Measurements from ENCODE around the gene CLRN1.

CLRN1 gene

DNA sequence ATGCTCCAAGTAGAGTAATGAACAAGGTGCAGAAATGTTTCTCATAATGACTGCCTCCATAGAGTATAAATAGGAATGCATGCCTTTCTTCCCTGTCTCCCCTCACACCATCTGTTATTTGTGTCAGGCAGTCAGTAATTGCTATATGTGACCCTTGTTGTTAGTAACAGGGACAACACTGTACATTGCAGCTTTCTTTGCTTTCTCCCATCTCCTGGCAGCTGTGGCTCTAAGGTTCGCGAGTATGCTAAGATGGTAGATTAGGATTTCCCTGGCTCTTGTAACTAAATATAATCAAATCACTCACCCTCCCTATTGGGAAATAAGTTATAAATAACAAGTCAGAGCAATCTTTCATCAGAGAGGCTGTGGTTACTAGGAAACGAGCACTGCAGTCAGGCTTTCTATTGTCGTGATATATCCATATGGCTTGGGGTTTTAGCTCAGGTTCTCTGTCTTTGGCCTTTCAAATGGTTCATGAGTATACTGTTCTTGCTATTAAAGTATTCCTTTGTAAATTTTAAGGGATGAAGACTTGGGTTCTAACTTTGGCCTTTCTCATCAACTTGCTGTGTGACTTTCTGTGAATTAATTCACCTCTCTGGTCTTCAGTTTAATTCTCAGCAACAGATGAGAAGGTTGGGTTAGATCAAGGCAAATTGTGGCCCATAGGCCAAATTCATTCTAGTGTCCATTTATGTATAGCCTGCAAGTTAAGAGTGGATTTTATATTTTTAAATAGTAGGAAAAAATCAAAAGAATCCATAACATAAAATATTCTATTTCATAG is 59.2 kb downstream of the CLRN1 start:
- Histone ChIP-seq H3K27ac (ENCODE audit: low read length) (no peak overlapping the region), H3K9me2 (replicated peaks; ENCODE audit: insufficient read depth, low read length) (no peaks in the 10 kb centered on the region), H3K9ac (ENCODE audit: low read length) (no peak overlapping the region), H3K27me3 (replicated peaks; ENCODE audit: insufficient read depth, low read length) (no peaks in the 10 kb centered on the region), H3K4me3 (ENCODE audit: low read length) (no peak overlapping the region), H3K4me1 (ENCODE audit: low read length) (no peaks in the 10 kb centered on the region), H3K79me2 (ENCODE audit: low read length) (no peaks in the 10 kb centered on the region), H4K20me1 (ENCODE audit: insufficient read depth, low read length) (no peaks in the 10 kb centered on the region), H3F3A (ENCODE audit: insufficient read depth, low read length) (no peaks in the 10 kb centered on the region), H3K4me2 (ENCODE audit: low read depth, low read length) (no peak overlapping the region), H3K36me3 (replicated peaks; ENCODE audit: insufficient read depth, low read length) (no peaks in the 10 kb centered on the region), H2AFZ (ENCODE audit: low read length) (no peak overlapping the region), H3K9me3 (replicated peaks; ENCODE audit: insufficient read depth, low read length) (no peaks in the 10 kb centered on the region)
- TF ChIP-seq, protein P1, sequence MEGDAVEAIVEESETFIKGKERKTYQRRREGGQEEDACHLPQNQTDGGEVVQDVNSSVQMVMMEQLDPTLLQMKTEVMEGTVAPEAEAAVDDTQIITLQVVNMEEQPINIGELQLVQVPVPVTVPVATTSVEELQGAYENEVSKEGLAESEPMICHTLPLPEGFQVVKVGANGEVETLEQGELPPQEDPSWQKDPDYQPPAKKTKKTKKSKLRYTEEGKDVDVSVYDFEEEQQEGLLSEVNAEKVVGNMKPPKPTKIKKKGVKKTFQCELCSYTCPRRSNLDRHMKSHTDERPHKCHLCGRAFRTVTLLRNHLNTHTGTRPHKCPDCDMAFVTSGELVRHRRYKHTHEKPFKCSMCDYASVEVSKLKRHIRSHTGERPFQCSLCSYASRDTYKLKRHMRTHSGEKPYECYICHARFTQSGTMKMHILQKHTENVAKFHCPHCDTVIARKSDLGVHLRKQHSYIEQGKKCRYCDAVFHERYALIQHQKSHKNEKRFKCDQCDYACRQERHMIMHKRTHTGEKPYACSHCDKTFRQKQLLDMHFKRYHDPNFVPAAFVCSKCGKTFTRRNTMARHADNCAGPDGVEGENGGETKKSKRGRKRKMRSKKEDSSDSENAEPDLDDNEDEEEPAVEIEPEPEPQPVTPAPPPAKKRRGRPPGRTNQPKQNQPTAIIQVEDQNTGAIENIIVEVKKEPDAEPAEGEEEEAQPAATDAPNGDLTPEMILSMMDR (IDR thresholded peaks at IDR 0.05; ENCODE audit: low read length): no peak
- no peak for TF ChIP-seq EZH2phosphoT487 (IDR thresholded peaks at IDR 0.05; ENCODE audit: low read length)
- TF ChIP-seq EZH2 (optimal IDR thresholded peaks at IDR 0.05; ENCODE audit: low read depth, low read length): no peak
- no peak for DNase-seq

DNA sequence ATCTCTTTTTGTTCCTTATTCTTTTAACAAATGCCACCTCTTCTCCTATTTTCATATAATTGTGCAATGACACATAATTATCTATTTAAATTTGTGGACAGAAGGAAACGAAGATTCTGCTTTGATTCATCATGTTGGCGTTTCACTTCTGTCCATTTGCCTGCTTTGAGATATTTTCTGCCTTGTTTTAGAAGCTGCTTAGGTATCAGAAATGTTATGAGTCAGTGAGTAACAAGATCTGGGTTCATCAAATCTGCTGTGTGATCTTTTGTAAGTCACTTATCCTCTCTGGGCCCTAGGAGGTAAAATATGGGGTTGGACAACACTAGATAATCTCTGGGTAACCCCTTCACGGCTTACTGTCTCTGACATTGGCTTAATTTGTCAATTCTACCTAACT is 60.0 kb downstream of the CLRN1 start:
- H3K79me2 ChIP-seq (ENCODE audit: low read length): no peaks in the 10 kb centered on the region

DNA sequence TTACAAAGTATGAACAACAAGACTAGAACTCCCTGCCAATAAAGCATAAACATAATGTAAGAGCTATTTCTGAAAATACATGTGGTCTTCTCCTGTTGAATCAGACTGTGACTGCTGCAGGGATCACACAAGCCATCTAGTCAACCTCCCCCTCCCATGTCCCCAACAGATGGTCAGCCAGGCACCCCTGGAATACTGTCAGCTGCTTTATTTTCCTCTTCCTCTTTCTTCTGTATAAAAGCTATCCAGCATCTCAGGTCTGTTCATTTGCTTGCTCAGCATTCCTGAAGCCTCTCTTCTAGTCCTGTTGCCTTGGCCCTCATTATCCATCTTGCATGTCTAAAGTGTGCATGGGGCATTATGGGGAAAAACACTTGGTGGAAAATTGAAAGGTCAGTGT is 60.8 kb downstream of the CLRN1 start:
- Histone ChIP-seq H3K9me2 (replicated peaks; ENCODE audit: insufficient read depth, low read length) (no peaks in the 10 kb centered on the region), H3K27ac (ENCODE audit: low read length) (no peak overlapping the region), H3K9ac (ENCODE audit: low read length) (no peak overlapping the region), H3K4me1 (ENCODE audit: low read length) (no peaks in the 10 kb centered on the region), H3K4me3 (ENCODE audit: low read length) (no peak overlapping the region), H3K4me2 (ENCODE audit: low read depth, low read length) (no peak overlapping the region), H3K27me3 (replicated peaks; ENCODE audit: insufficient read depth, low read length) (no peaks in the 10 kb centered on the region), H3K36me3 (replicated peaks; ENCODE audit: insufficient read depth, low read length) (no peaks in the 10 kb centered on the region), H3K9me3 (replicated peaks; ENCODE audit: insufficient read depth, low read length) (no peaks in the 10 kb centered on the region), H2AFZ (ENCODE audit: low read length) (no peak overlapping the region), H3K79me2 (ENCODE audit: low read length) (no peaks in the 10 kb centered on the region), H4K20me1 (ENCODE audit: insufficient read depth, low read length) (no peaks in the 10 kb centered on the region), H3F3A (ENCODE audit: insufficient read depth, low read length) (no peaks in the 10 kb centered on the region)
- no peak for TF ChIP-seq EZH2 (optimal IDR thresholded peaks at IDR 0.05; ENCODE audit: low read depth, low read length)
- TF ChIP-seq EZH2phosphoT487 (IDR thresholded peaks at IDR 0.05; ENCODE audit: low read length): no peak
- TF ChIP-seq, protein P1 (IDR thresholded peaks at IDR 0.05; ENCODE audit: low read length): no peak
- no peak for DNase-seq

More for the DNA sequence above, 60.0 kb downstream of the CLRN1 start:
- no peak for DNase-seq
- no peaks in the 10 kb centered on the region for H3K4me1 ChIP-seq (ENCODE audit: low read length)
- H3K27me3 ChIP-seq (replicated peaks; ENCODE audit: insufficient read depth, low read length): no peaks in the 10 kb centered on the region
- no peak overlapping the region for H3K4me2 ChIP-seq (ENCODE audit: low read depth, low read length)
- H2AFZ ChIP-seq (ENCODE audit: low read length): no peak overlapping the region
- H3K9me2 ChIP-seq (replicated peaks; ENCODE audit: insufficient read depth, low read length): no peaks in the 10 kb centered on the region
- TF ChIP-seq EZH2 (optimal IDR thresholded peaks at IDR 0.05; ENCODE audit: low read depth, low read length) (no peak), EZH2phosphoT487 (IDR thresholded peaks at IDR 0.05; ENCODE audit: low read length) (no peak)
- TF ChIP-seq, protein P1 (IDR thresholded peaks at IDR 0.05; ENCODE audit: low read length): no peak
- no peaks in the 10 kb centered on the region for H3K36me3 ChIP-seq (replicated peaks; ENCODE audit: insufficient read depth, low read length)
- H3K9me3 ChIP-seq (replicated peaks; ENCODE audit: insufficient read depth, low read length): no peaks in the 10 kb centered on the region
- no peak overlapping the region for H3K27ac ChIP-seq (ENCODE audit: low read length)
- H3F3A ChIP-seq (ENCODE audit: insufficient read depth, low read length): no peaks in the 10 kb centered on the region
- H3K4me3 ChIP-seq (ENCODE audit: low read length): no peak overlapping the region
- H3K9ac ChIP-seq (ENCODE audit: low read length): no peak overlapping the region
- H4K20me1 ChIP-seq (ENCODE audit: insufficient read depth, low read length): no peaks in the 10 kb centered on the region

Data from MM.1S (cell line).